HEK293 (cell line): ENCODE results near the gene PTGDR2.

Experiments
- CTCF ChIA-PET: fragments of 350-600 bp; formaldehyde crosslinking; extraction: SDS; loops from one replicate; lab custom pipeline; 2021; ENCODE audit warnings: antibody characterized with exemption; lab: Yijun Ruan, JAX
- POLR2A ChIA-PET: fragments of 300-600 bp; formaldehyde crosslinking; extraction: SDS; loops from one replicate; lab custom pipeline; 2020; ENCODE audit warnings: antibody characterized with exemption, inconsistent platforms; lab: Yijun Ruan, JAX
- H3K27ac ChIP-seq: fragments of 200-500 bp; sonication (Bioruptor generic); 2 replicates; pipeline ENCODE4 v1.5.1; 2014; ENCODE audit warnings: low read depth, low read length, control low read depth, inconsistent platforms; ENCODE audit errors: extremely low read depth
- H3K36me3 ChIP-seq, 2 experiments: fragments of 200-500 bp in 1 of 2; sonication (Bioruptor generic) in 1 of 2; 1 replicate in 1 of 2; 2 replicates in 1 of 2; pipeline ENCODE4 v1.5.1; 2014 to 2017; ENCODE audit warnings: inconsistent platforms in 2 of 2, low read length in 2 of 2; ENCODE audit not compliant: control insufficient read depth in 2 of 2, insufficient read depth in 1 of 2
- H3K4me1 ChIP-seq: fragments of 200-500 bp; sonication (Bioruptor generic); 2 replicates; pipeline ENCODE4 v1.5.1; 2014; ENCODE audit warnings: mild to moderate bottlenecking, low read length, inconsistent platforms; ENCODE audit not compliant: control insufficient read depth, insufficient read depth
- H3K4me3 ChIP-seq: 2 replicates; pipeline ENCODE4 v1.5.1; 2011; ENCODE audit warnings: low read depth, mild to moderate bottlenecking, control low read depth, low read length, moderate library complexity
- H3K9me3 ChIP-seq: fragments of 200-500 bp; sonication (Bioruptor generic); 2 replicates; pipeline ENCODE4 v1.5.1; 2014; ENCODE audit warnings: low read depth, low read length, inconsistent platforms; ENCODE audit not compliant: control insufficient read depth, insufficient read depth
- BCL11A ChIP-seq: fragments of 450-650 bp; formaldehyde crosslinking; IDR thresholded peaks from 2 replicates; pipeline ENCODE4 v1.5.1; 2016; ENCODE audit warnings: low read depth, missing biosample characterization, missing genetic modification characterization
- RBAK ChIP-seq: fragments of 450-650 bp; formaldehyde crosslinking; IDR thresholded peaks from 2 replicates; pipeline ENCODE4 v1.5.1; 2016; ENCODE audit warnings: missing biosample characterization, missing genetic modification characterization
- SALL2 ChIP-seq: fragments of 450-650 bp; formaldehyde crosslinking; IDR thresholded peaks from 2 replicates; pipeline ENCODE4 v1.5.0; 2017; ENCODE audit warnings: missing biosample characterization, mild to moderate bottlenecking, missing genetic modification characterization, borderline replicate concordance
- SETDB1 ChIP-seq: IDR thresholded peaks from one replicate; pipeline ENCODE4 v1.6.1; 2017; ENCODE audit warnings: mild to moderate bottlenecking, low read length, moderate library complexity, mixed read lengths; ENCODE audit not compliant: insufficient read length
- SP7 ChIP-seq: fragments of 450-650 bp; formaldehyde crosslinking; IDR thresholded peaks from 2 replicates; pipeline ENCODE4 v1.5.1; 2016; ENCODE audit warnings: missing biosample characterization, missing genetic modification characterization
- TRIM28 ChIP-seq: IDR thresholded peaks from 2 replicates; pipeline ENCODE4 v1.6.1; 2011; ENCODE audit warnings: low read length, control low read depth, borderline replicate concordance
- ZBTB8A ChIP-seq: fragments of 450-650 bp; formaldehyde crosslinking; IDR thresholded peaks from 2 replicates; pipeline ENCODE4 v1.5.1; 2016; ENCODE audit warnings: missing biosample characterization, missing genetic modification characterization
- ZFHX2 ChIP-seq: fragments of 450-650 bp; formaldehyde crosslinking; conservative IDR thresholded peaks from 2 replicates; pipeline ENCODE4 v1.5.1; 2016; ENCODE audit warnings: missing biosample characterization, missing genetic modification characterization
- ZFP3 ChIP-seq: fragments of 450-650 bp; formaldehyde crosslinking; IDR thresholded peaks from 2 replicates; pipeline ENCODE4 v1.5.1; 2016; ENCODE audit warnings: low read depth, missing biosample characterization, missing genetic modification characterization
- ZFP37 ChIP-seq: fragments of 450-650 bp; formaldehyde crosslinking; IDR thresholded peaks from 2 replicates; pipeline ENCODE4 v1.5.1; 2016; ENCODE audit warnings: missing biosample characterization, missing genetic modification characterization
- ZNF121 ChIP-seq: fragments of 450-650 bp; formaldehyde crosslinking; IDR thresholded peaks from 2 replicates; pipeline ENCODE4 v1.5.1; 2016; ENCODE audit warnings: missing biosample characterization, missing genetic modification characterization
- ZNF138 ChIP-seq: fragments of 450-650 bp; formaldehyde crosslinking; IDR thresholded peaks from 2 replicates; pipeline ENCODE4 v1.5.1; 2016; ENCODE audit warnings: missing biosample characterization, missing genetic modification characterization, borderline replicate concordance
- ZNF155 ChIP-seq: fragments of 450-650 bp; formaldehyde crosslinking; IDR thresholded peaks from 2 replicates; pipeline ENCODE4 v1.5.1; 2016; ENCODE audit warnings: missing biosample characterization, missing genetic modification characterization
- ZNF184 ChIP-seq: fragments of 450-650 bp; IDR thresholded peaks from 2 replicates; pipeline ENCODE4 v1.5.1; 2018; ENCODE audit warnings: missing biosample characterization, mild to moderate bottlenecking, missing genetic modification characterization
- ZNF202 ChIP-seq: fragments of 450-650 bp; formaldehyde crosslinking; IDR thresholded peaks from 2 replicates; pipeline ENCODE4 v1.5.1; 2016; ENCODE audit warnings: missing biosample characterization, missing genetic modification characterization, borderline replicate concordance
- ZNF214 ChIP-seq: fragments of 450-650 bp; formaldehyde crosslinking; IDR thresholded peaks from 2 replicates; pipeline ENCODE4 v1.5.1; 2017; ENCODE audit warnings: missing biosample characterization, mild to moderate bottlenecking, missing genetic modification characterization, borderline replicate concordance
- ZNF23 ChIP-seq: fragments of 450-650 bp; formaldehyde crosslinking; IDR thresholded peaks from 2 replicates; pipeline ENCODE4 v1.5.1; 2016; ENCODE audit warnings: missing biosample characterization, missing genetic modification characterization, borderline replicate concordance
- ZNF341 ChIP-seq: fragments of 450-650 bp; formaldehyde crosslinking; IDR thresholded peaks from 2 replicates; pipeline ENCODE4; 2016; ENCODE audit warnings: low read depth, missing biosample characterization, missing genetic modification characterization
- ZNF354C ChIP-seq: fragments of 450-650 bp; formaldehyde crosslinking; IDR thresholded peaks from 2 replicates; pipeline ENCODE4 v1.5.1; 2016; ENCODE audit warnings: missing biosample characterization, missing genetic modification characterization, low read depth, borderline replicate concordance
- ZNF48 ChIP-seq: fragments of 450-650 bp; formaldehyde crosslinking; IDR thresholded peaks from 2 replicates; pipeline ENCODE4 v1.5.1; 2016; ENCODE audit warnings: missing biosample characterization, missing genetic modification characterization
- ZNF544 ChIP-seq: fragments of 450-650 bp; formaldehyde crosslinking; IDR thresholded peaks from 2 replicates; pipeline ENCODE4 v1.5.0; 2017; ENCODE audit warnings: missing biosample characterization, missing genetic modification characterization
- ZNF548 ChIP-seq: fragments of 450-650 bp; formaldehyde crosslinking; IDR thresholded peaks from 2 replicates; pipeline ENCODE4 v1.5.1; 2016; ENCODE audit warnings: missing biosample characterization, missing genetic modification characterization
- ZNF623 ChIP-seq: fragments of 450-650 bp; formaldehyde crosslinking; IDR thresholded peaks from 2 replicates; pipeline ENCODE4 v1.5.1; 2016; ENCODE audit warnings: missing biosample characterization, missing genetic modification characterization
- ZNF624 ChIP-seq: fragments of 450-650 bp; formaldehyde crosslinking; IDR thresholded peaks from 2 replicates; pipeline ENCODE4 v1.5.1; 2017; ENCODE audit warnings: missing biosample characterization, missing genetic modification characterization
- ZNF626 ChIP-seq: fragments of 450-650 bp; sonication (Bioruptor Pico); formaldehyde crosslinking; IDR thresholded peaks from 2 replicates; pipeline ENCODE4 v1.5.1; 2018; ENCODE audit warnings: missing biosample characterization, missing genetic modification characterization, inconsistent platforms
- ZNF654 ChIP-seq: fragments of 450-650 bp; formaldehyde crosslinking; IDR thresholded peaks from 2 replicates; pipeline ENCODE4 v1.5.1; 2016; ENCODE audit warnings: low read depth, missing biosample characterization, missing genetic modification characterization
- ZNF658 ChIP-seq: fragments of 450-650 bp; formaldehyde crosslinking; IDR thresholded peaks from 2 replicates; pipeline ENCODE4; 2016; ENCODE audit warnings: missing biosample characterization, missing genetic modification characterization
- ZNF660 ChIP-seq: fragments of 450-650 bp; IDR thresholded peaks from 2 replicates; pipeline ENCODE4 v1.5.1; 2018; ENCODE audit warnings: missing biosample characterization, mild to moderate bottlenecking, missing genetic modification characterization
- ZNF768 ChIP-seq: fragments of 450-650 bp; formaldehyde crosslinking; IDR thresholded peaks from 2 replicates; pipeline ENCODE4 v1.5.1; 2018; ENCODE audit warnings: missing biosample characterization, mild to moderate bottlenecking, missing genetic modification characterization
- ZNF776 ChIP-seq: fragments of 450-650 bp; formaldehyde crosslinking; IDR thresholded peaks from 2 replicates; pipeline ENCODE4 v1.5.0; 2017; ENCODE audit warnings: missing biosample characterization, missing genetic modification characterization, borderline replicate concordance
- ZNF791 ChIP-seq: fragments of 450-650 bp; formaldehyde crosslinking; IDR thresholded peaks from 2 replicates; pipeline ENCODE4 v1.5.1; 2016; ENCODE audit warnings: missing biosample characterization, missing genetic modification characterization
- TF ChIP-seq, protein P1 (sequence below): fragments of 450-650 bp; formaldehyde crosslinking; IDR thresholded peaks from 2 replicates; pipeline ENCODE4 v1.5.1; 2016; ENCODE audit warnings: missing biosample characterization, missing genetic modification characterization
- TF ChIP-seq, protein P2 (sequence below): fragments of 450-650 bp; formaldehyde crosslinking; IDR thresholded peaks from 2 replicates; pipeline ENCODE4 v1.5.1; 2017; ENCODE audit warnings: missing biosample characterization, mild to moderate bottlenecking, missing genetic modification characterization, moderate library complexity
- TF ChIP-seq, protein P3 (sequence below): fragments of 450-650 bp; formaldehyde crosslinking; IDR thresholded peaks from 2 replicates; pipeline ENCODE4 v1.5.1; 2016; ENCODE audit warnings: missing biosample characterization, missing genetic modification characterization
- TF ChIP-seq, protein P4 (sequence below): fragments of 450-650 bp; formaldehyde crosslinking; IDR thresholded peaks from 2 replicates; pipeline ENCODE4 v1.5.1; 2016; ENCODE audit warnings: missing biosample characterization, missing genetic modification characterization

Gene PTGDR2

DNA sequence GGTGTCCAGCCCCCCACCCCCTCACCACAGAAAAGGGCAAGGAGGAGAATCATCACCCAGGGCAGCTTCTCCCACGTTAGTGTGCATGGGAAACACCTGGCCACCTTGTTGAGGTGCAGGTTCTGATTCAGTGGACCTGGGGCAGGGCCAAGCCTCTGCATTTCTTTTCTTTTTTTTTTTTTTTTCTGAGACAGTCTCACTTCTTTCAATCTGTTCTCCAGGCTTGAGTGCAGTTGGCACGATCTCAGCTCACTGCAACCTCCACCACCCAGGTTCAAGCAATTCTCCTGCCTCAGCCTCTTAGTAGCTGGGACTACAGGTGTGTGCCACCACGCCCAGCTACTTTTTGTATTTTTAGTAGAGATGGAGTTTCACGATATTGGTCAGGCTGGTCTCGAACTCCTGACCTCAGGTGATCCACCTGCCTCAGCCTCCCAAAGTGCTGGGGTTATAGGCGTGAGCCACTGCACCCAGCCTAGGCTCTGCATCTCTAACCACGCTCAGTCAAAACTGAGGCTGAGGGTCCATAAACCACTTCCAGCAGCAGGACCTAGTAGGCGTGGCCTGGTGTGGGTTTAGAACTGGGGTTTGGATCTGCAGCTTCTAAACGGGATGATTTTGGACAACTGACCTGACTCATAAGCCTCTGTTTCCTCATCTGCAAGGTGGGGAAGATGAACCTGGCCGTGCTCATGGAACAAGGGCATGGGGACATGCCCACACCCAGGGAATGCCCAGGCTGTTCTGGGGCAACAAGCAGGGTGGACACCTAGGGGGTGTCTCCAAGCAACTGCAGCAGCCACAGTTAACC, 12.3 kb upstream of the PTGDR2 start:
- CTCF ChIA-PET: interaction anchor here (0.5 to 1.4 kb wide), 4 partner anchors 20 to 771 kb away, joined by 3 read pairs; no protein-coding TSS in a partner anchor
- H3K27ac ChIP-seq: no peak overlapping the region
- no peaks in the 10 kb centered on the region for H3K4me1 ChIP-seq

DNA sequence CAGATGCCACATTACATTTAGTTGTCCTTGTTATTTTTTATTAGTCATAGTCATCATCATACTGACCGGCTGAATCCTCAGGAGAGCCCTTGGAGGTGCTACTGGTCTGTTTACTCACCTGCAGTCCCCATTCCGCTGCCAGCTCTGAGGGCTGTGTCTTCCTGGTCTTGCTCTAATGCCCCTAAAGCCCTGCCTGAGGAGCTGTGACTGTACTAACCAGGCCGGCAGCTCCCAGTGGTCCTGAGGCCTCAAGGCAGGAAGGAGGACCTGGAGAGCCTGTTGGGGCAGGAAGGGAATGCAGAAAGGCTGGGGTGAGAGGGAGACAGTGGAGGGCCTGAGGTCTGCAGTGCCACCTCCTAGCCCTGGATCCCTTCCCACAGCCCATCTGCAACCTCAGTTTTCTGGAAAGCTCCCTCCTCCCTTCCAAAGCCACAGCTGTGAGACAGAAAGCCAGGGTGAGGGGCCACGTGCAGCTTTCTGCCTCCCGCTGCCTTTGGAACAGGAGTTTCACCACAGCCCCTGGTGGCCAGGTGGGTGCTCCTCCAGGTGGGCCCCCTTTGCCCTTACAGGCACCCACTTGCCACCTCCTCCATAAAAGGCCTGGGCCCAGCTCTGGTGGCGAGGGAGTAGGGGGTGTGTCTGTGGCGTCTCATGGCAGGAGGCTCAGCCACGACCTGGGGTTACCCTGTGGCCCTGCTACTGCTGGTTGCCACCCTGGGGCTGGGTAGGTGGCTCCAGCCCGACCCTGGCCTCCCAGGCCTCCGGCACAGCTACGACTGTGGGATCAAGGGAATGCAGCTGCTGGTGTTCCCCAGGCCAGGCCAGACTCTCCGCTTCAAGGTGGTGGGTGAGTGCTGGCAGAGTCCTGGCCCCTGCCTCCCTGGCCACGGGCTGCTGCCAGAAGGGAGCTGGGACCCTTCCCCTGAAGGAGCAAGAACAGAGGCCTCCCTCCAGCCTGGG, 11.4 kb upstream of the PTGDR2 start, which contains the start of gene ZP1:
Gene ZP1 (plus strand): TSS at position 632 of the 960 bp plus-strand sequence. CDS start 20 bp downstream, at position 652.
- Histone ChIP-seq H3K27ac (no peak within 1 kb of the TSS), H3K4me1 (no peaks in the 10 kb centered on the region), H3K4me3 (no peak within 1 kb of the TSS), H3K9me3 (no peaks in the 10 kb centered on the region), H3K36me3 (no peaks in the 10 kb centered on the region)
- ChIA-PET CTCF (interaction anchor here (0.7 to 1.2 kb wide), 3 partner anchors 32 to 36 kb away, joined by 3 to 4 read pairs (median 3); no protein-coding TSS in a partner anchor), POLR2A (interaction anchor here (1.2 kb wide), 1 partner anchor 20 kb away, joined by 3 read pairs; no protein-coding TSS in a partner anchor)
- TF ChIP-seq ZNF23 (no peak), ZNF660 (tag by site-specific recombination) (no peak), ZNF184 (tag by site-specific recombination) (no peak), SP7 (no peak), ZFP37 (no peak), ZNF354C (tag by site-specific recombination) (no peak), ZNF214 (tag by site-specific recombination) (no peak), ZNF776 (tag by site-specific recombination) (no peak), ZBTB8A (tag by site-specific recombination) (no peak), ZNF623 (no peak), ZNF202 (no peak), SETDB1 (no peak), ZNF121 (no peak), TRIM28 (no peak), ZNF548 (tag by site-specific recombination) (no peak)
- TF ChIP-seq, protein P1, sequence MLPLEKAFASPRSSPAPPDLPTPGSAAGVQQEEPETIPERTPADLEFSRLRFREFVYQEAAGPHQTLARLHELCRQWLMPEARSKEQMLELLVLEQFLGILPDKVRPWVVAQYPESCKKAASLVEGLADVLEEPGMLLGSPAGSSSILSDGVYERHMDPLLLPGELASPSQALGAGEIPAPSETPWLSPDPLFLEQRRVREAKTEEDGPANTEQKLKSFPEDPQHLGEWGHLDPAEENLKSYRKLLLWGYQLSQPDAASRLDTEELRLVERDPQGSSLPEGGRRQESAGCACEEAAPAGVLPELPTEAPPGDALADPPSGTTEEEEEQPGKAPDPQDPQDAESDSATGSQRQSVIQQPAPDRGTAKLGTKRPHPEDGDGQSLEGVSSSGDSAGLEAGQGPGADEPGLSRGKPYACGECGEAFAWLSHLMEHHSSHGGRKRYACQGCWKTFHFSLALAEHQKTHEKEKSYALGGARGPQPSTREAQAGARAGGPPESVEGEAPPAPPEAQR (tag by site-specific recombination): no peak
- TF ChIP-seq, protein P2, sequence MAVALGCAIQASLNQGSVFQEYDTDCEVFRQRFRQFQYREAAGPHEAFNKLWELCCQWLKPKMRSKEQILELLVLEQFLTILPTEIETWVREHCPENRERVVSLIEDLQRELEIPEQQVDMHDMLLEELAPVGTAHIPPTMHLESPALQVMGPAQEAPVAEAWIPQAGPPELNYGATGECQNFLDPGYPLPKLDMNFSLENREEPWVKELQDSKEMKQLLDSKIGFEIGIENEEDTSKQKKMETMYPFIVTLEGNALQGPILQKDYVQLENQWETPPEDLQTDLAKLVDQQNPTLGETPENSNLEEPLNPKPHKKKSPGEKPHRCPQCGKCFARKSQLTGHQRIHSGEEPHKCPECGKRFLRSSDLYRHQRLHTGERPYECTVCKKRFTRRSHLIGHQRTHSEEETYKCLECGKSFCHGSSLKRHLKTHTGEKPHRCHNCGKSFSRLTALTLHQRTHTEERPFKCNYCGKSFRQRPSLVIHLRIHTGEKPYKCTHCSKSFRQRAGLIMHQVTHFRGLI: no peak

More for the DNA sequence above, 12.3 kb upstream of the PTGDR2 start:
- TF ChIP-seq ZNF658 (tag by site-specific recombination) (no peak), ZNF624 (tag by site-specific recombination) (no peak), ZNF138 (tag by site-specific recombination) (no peak), ZFHX2 (tag by site-specific recombination) (no peak), ZNF791 (tag by site-specific recombination) (no peak), ZNF341 (no peak), ZNF544 (tag by site-specific recombination) (no peak), SALL2 (tag by site-specific recombination) (no peak), RBAK (no peak), ZNF155 (tag by site-specific recombination) (no peak), BCL11A (no peak), SETDB1 (no peak), ZNF48 (no peak), ZFP3 (tag by site-specific recombination) (no peak), ZNF654 (tag by site-specific recombination) (no peak), ZNF626 (tag by site-specific recombination) (no peak), ZNF768 (tag by site-specific recombination) (no peak)
- TF ChIP-seq, protein P3, sequence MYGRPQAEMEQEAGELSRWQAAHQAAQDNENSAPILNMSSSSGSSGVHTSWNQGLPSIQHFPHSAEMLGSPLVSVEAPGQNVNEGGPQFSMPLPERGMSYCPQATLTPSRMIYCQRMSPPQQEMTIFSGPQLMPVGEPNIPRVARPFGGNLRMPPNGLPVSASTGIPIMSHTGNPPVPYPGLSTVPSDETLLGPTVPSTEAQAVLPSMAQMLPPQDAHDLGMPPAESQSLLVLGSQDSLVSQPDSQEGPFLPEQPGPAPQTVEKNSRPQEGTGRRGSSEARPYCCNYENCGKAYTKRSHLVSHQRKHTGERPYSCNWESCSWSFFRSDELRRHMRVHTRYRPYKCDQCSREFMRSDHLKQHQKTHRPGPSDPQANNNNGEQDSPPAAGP: no peak
- TF ChIP-seq, protein P4, sequence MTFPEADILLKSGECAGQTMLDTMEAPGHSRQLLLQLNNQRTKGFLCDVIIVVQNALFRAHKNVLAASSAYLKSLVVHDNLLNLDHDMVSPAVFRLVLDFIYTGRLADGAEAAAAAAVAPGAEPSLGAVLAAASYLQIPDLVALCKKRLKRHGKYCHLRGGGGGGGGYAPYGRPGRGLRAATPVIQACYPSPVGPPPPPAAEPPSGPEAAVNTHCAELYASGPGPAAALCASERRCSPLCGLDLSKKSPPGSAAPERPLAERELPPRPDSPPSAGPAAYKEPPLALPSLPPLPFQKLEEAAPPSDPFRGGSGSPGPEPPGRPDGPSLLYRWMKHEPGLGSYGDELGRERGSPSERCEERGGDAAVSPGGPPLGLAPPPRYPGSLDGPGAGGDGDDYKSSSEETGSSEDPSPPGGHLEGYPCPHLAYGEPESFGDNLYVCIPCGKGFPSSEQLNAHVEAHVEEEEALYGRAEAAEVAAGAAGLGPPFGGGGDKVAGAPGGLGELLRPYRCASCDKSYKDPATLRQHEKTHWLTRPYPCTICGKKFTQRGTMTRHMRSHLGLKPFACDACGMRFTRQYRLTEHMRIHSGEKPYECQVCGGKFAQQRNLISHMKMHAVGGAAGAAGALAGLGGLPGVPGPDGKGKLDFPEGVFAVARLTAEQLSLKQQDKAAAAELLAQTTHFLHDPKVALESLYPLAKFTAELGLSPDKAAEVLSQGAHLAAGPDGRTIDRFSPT (tag by site-specific recombination): no peak
- TF ChIP-seq, all 188 proteins: peak for 0
- POLR2A ChIA-PET: interaction anchor here (1.2 kb wide), 1 partner anchor 20 kb away, joined by 3 read pairs; no protein-coding TSS in a partner anchor
- H3K36me3 ChIP-seq: no peaks in the 10 kb centered on the region
- H3K4me3 ChIP-seq: no peak overlapping the region
- no peaks in the 10 kb centered on the region for H3K9me3 ChIP-seq
